KMS-11 (cell line): Measurements from ENCODE around the gene GPR150.

Source experiments
- H2AFZ ChIP-seq: fragments of 200-600 bp; sonication (generic); 2 replicates; pipeline ENCODE4 v1.6.1; 2016; ENCODE audit warnings: antibody characterized with exemption, mixed run types, low read depth
- H3K27ac ChIP-seq: fragments of 200-600 bp; sonication (generic); 2 replicates; pipeline ENCODE4 v1.6.1; 2016; ENCODE audit warnings: mild to moderate bottlenecking, mixed run types
- H3K27me3 ChIP-seq: fragments of 200-600 bp; sonication (generic); 2 replicates; pipeline ENCODE4 v1.6.1; 2017; ENCODE audit warnings: mild to moderate bottlenecking, low read depth, mixed run types, moderate library complexity; ENCODE audit not compliant: insufficient read depth
- H3K36me3 ChIP-seq: fragments of 200-600 bp; sonication (generic); 2 replicates; pipeline ENCODE4 v1.6.1; 2017; ENCODE audit warnings: mild to moderate bottlenecking, mixed run types; ENCODE audit not compliant: insufficient read depth
- H3K4me1 ChIP-seq: fragments of 200-600 bp; sonication (generic); 2 replicates; pipeline ENCODE4 v1.6.1; 2016; ENCODE audit warnings: mild to moderate bottlenecking, low read depth, mixed run types; ENCODE audit not compliant: poor library complexity, severe bottlenecking
- H3K4me2 ChIP-seq: fragments of 200-600 bp; sonication (generic); 2 replicates; pipeline ENCODE4 v1.7.0; 2016; ENCODE audit warnings: mild to moderate bottlenecking, mixed run types
- H3K4me3 ChIP-seq: fragments of 200-600 bp; sonication (generic); IDR thresholded peaks from 2 replicates; pipeline ENCODE4 v1.6.1; 2017; ENCODE audit warnings: low read depth, low read length, mixed read lengths; ENCODE audit not compliant: insufficient read depth
- H3K79me2 ChIP-seq: fragments of 200-600 bp; sonication (generic); 2 replicates; pipeline ENCODE4 v1.6.1; 2016; ENCODE audit warnings: low read depth, mixed run types; ENCODE audit not compliant: insufficient read depth
- H3K9ac ChIP-seq: fragments of 200-600 bp; sonication (generic); 2 replicates; pipeline ENCODE4 v1.6.1; 2016; ENCODE audit warnings: mild to moderate bottlenecking, mixed run types
- H4K20me1 ChIP-seq: fragments of 200-600 bp; sonication (generic); 2 replicates; pipeline ENCODE4 v1.6.1; 2016; ENCODE audit warnings: mild to moderate bottlenecking, mixed run types; ENCODE audit not compliant: insufficient read depth
- CTCF ChIP-seq: fragments of 200-600 bp; sonication (generic); conservative IDR thresholded peaks from 2 replicates; pipeline ENCODE4 v1.6.1; 2017; ENCODE audit warnings: low read depth, mild to moderate bottlenecking, antibody characterized with exemption, low read length, moderate library complexity, mixed read lengths

The GPR150 gene

GRCh38 chr5:95600557-95600956 lies 19.3 kb upstream of the GPR150 start:
- Histone ChIP-seq H3K27me3 (no peaks in the 10 kb centered on the region), H3K79me2 (no peaks in the 10 kb centered on the region), H3K4me3 (no peak overlapping the region), H3K4me2 (no peak overlapping the region), H3K9ac (no peak overlapping the region), H3K27ac (no peak overlapping the region), H4K20me1 (no peaks in the 10 kb centered on the region), H3K36me3 (no peaks in the 10 kb centered on the region), H3K4me1 (no peaks in the 10 kb centered on the region), H2AFZ (no peak overlapping the region)
- TF ChIP-seq CTCF: no peak

- Histone ChIP-seq H2AFZ (no peak overlapping the region), H3K79me2 (no peaks in the 10 kb centered on the region)
Observed at GRCh38 chr5:95605786-95606185, 14.1 kb upstream of the GPR150 start.

GRCh38 chr5:95606419-95606818 lies 13.5 kb upstream of the GPR150 start:
- Histone ChIP-seq H3K27ac (no peak overlapping the region), H3K79me2 (no peaks in the 10 kb centered on the region), H4K20me1 (no peaks in the 10 kb centered on the region), H3K36me3 (no peaks in the 10 kb centered on the region), H3K27me3 (no peaks in the 10 kb centered on the region), H3K4me3 (no peak overlapping the region), H3K4me1 (no peaks in the 10 kb centered on the region), H3K4me2 (no peak overlapping the region), H2AFZ (no peak overlapping the region), H3K9ac (no peak overlapping the region)
- no peak for TF ChIP-seq CTCF

More at GRCh38 chr5:95605786-95606185, 14.1 kb upstream of the GPR150 start:
- Histone ChIP-seq H3K9ac (no peak overlapping the region), H3K27me3 (no peaks in the 10 kb centered on the region), H3K4me1 (no peaks in the 10 kb centered on the region), H3K4me3 (no peak overlapping the region), H3K36me3 (no peaks in the 10 kb centered on the region), H3K27ac (no peak overlapping the region), H3K4me2 (no peak overlapping the region), H4K20me1 (no peaks in the 10 kb centered on the region)
- no peak for TF ChIP-seq CTCF

GRCh38 chr5:95609711-95610110 lies 10.2 kb upstream of the GPR150 start:
- Histone ChIP-seq H4K20me1 (no peaks in the 10 kb centered on the region), H3K4me3 (no peak overlapping the region), H3K4me2 (no peak overlapping the region), H3K9ac (no peak overlapping the region), H2AFZ (no peak overlapping the region), H3K79me2 (no peaks in the 10 kb centered on the region), H3K36me3 (no peaks in the 10 kb centered on the region), H3K27ac (no peak overlapping the region), H3K4me1 (peaks cover under 1% of the 10 kb centered on the region), H3K27me3 (no peaks in the 10 kb centered on the region)
- TF ChIP-seq CTCF: no peak

- H3K4me3 ChIP-seq: no peak overlapping the region
- H3K36me3 ChIP-seq: no peaks in the 10 kb centered on the region
- H2AFZ ChIP-seq: no peak overlapping the region
- no peak overlapping the region for H3K9ac ChIP-seq
- H4K20me1 ChIP-seq: no peaks in the 10 kb centered on the region
- H3K27ac ChIP-seq: no peak overlapping the region
- no peaks in the 10 kb centered on the region for H3K27me3 ChIP-seq
- TF ChIP-seq CTCF: no peak
- no peak overlapping the region for H3K4me2 ChIP-seq
- no peaks in the 10 kb centered on the region for H3K79me2 ChIP-seq
- H3K4me1 ChIP-seq: peaks cover 8% of the 10 kb centered on the region
Observed at GRCh38 chr5:95610546-95610945, 9.3 kb upstream of the GPR150 start.
